OCI-LY1 (cell line): ENCODE data around the gene PGA4.

Experiments used
- EZH2 ChIP-seq: fragments of 200-600 bp; sonication (generic), shearing (Covaris generic); IDR thresholded peaks from 2 replicates; pipeline ENCODE4 v1.8.0; 2017; ENCODE audit warnings: borderline replicate concordance, mixed run types, mild to moderate bottlenecking, antibody characterized with exemption, low read length, moderate library complexity, mixed read lengths
- TF ChIP-seq, protein P1 (sequence below): fragments of 200-600 bp; sonication (generic), shearing (Covaris generic); IDR thresholded peaks from 2 replicates; pipeline ENCODE4 v1.5.1; 2017; ENCODE audit warnings: mild to moderate bottlenecking, antibody characterized with exemption, low read length, moderate library complexity, mixed read lengths

DNA sequence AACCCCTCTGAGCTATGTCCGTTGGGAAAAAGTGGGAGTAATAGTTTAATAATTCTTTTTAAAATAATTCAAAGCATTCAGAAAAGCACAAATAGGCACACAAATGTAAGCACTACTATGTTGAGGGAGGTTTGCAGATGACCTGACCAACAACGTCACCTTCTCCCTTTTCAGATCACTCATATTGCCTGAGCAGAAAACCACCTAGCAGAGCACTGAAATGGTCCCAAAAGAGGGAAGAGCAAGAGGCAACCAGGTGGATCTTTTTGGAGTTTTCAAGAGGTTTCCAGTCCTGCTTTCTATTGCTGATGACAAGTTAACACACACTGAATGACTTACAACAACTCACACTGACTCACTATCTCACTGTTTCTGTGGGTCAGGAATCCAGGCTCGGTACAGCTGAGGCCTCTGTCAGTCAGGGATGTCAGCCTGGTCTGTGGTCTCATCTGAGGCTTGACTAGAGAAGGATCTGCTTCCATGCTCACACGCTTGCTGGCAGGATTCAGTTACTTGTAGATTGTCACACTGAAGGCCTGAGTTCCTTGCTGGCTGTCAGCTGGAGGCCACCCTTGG lies 23.1 kb upstream of the PGA4 start:
- TF ChIP-seq, protein P1, sequence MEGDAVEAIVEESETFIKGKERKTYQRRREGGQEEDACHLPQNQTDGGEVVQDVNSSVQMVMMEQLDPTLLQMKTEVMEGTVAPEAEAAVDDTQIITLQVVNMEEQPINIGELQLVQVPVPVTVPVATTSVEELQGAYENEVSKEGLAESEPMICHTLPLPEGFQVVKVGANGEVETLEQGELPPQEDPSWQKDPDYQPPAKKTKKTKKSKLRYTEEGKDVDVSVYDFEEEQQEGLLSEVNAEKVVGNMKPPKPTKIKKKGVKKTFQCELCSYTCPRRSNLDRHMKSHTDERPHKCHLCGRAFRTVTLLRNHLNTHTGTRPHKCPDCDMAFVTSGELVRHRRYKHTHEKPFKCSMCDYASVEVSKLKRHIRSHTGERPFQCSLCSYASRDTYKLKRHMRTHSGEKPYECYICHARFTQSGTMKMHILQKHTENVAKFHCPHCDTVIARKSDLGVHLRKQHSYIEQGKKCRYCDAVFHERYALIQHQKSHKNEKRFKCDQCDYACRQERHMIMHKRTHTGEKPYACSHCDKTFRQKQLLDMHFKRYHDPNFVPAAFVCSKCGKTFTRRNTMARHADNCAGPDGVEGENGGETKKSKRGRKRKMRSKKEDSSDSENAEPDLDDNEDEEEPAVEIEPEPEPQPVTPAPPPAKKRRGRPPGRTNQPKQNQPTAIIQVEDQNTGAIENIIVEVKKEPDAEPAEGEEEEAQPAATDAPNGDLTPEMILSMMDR = no peak
- TF ChIP-seq EZH2 = no peak
